GM15510 (cell line): ENCODE data around the gene SMO.

Experiments used
- POLR2A ChIP-seq: IDR thresholded peaks from 3 replicates; pipeline ENCODE4 v1.6.1; 2011; ENCODE audit warnings: borderline replicate concordance; ENCODE audit not compliant: insufficient read length; ENCODE audit errors: extremely low read depth

Gene SMO

DNA sequence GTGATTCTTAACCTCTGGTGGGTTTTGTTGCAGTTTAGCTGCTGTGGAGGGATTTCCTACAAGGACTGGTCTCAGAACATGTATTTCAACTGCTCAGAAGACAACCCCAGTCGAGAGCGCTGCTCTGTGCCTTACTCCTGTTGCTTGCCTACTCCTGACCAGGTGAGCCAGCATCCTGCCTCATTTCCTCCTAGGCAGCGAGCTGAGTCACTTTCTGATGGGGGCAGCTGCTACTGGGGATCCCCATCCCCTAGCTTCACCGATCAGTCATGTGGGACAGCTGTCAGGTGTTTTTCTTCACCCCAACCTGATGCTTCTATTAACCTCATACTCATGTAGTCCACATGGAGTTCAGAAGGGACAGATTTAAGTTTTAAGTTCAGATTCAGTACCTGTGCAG is 21.7 kb upstream of the SMO start:
- TF ChIP-seq POLR2A: no peak

DNA sequence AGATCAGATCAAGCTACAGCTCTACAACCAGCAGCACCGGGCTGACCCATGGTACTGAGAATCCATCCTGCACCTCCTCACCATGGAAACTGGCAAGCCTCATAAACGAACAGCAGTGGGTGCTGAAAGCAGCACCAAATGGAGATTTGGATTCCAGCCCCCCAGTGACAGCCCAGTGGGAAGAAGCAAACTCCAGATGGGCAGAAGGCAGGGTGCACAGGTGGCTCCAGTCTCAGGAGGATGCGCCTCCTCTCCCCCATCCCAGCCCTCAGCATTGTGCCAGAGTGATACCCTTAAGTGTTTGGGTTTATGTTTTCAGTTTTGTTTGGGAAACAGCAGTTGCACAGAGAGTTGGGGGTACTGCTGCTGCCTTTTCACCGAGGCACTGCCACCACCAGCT is 20.6 kb upstream of the SMO start:
- no peak for TF ChIP-seq POLR2A

DNA sequence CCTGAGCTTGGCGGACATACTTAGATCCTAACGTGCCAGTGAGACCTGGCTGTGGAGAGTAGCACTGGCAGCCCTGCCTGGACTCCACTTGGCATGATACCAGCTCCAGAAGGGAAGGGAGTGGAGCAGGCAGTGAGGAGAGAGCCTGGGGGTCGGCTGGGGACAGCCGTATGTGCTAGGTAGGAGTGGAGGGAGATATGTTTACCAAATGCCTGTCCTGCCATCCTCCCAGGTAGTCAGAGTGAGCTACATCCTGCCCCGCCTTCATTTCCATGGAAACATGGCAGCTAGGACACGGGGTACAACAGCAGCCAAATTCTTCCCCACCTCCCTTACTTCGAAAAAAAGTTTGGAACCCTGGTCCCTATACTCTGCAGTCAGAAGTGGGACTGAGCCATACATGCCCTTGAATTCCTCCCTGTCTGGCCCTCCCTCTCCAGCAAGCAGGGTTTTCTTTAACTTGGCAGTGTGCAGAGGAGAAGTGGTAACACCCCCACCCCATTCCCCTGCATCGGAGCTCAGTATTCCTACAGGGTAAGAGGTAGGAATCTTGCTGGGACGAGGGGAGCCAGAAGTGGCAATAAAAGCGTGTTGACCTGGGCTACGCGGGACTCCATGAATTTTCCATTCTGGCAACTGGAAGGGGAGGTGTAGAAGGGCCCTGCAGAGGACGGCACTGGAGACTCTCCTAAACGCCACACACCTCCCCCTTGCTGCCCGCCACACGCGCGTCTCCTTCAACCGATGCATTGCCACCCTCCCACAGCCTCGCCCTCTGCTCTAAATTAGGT is 20.0 kb upstream of the SMO start:
- no peak for TF ChIP-seq POLR2A

DNA sequence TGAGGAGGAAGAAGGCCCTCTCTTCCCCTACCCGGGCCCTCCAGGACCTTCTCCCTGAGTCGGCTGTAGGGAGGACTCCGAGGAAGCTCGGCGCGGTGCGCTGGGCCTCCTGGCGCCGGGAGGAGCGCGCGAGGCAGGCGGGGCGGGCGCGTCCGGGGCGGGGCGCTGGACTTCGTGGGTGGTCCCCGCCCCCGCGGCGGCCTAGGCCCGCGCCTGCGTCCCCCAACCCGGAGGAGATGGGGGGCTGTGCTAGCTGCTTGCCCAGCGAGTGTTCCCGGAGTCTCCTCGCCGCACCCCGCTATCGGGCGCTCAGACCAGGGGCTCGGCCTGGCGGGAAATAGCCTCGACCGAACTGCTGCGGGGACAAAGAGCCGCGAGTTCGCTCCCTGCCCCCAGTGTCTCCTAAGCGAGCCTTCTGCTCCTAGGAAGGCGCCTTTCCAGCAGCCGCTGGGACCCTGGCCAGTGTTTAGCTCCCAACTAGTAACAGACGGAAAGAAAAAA is 19.2 kb upstream of the SMO start:
- TF ChIP-seq POLR2A: no peak

DNA sequence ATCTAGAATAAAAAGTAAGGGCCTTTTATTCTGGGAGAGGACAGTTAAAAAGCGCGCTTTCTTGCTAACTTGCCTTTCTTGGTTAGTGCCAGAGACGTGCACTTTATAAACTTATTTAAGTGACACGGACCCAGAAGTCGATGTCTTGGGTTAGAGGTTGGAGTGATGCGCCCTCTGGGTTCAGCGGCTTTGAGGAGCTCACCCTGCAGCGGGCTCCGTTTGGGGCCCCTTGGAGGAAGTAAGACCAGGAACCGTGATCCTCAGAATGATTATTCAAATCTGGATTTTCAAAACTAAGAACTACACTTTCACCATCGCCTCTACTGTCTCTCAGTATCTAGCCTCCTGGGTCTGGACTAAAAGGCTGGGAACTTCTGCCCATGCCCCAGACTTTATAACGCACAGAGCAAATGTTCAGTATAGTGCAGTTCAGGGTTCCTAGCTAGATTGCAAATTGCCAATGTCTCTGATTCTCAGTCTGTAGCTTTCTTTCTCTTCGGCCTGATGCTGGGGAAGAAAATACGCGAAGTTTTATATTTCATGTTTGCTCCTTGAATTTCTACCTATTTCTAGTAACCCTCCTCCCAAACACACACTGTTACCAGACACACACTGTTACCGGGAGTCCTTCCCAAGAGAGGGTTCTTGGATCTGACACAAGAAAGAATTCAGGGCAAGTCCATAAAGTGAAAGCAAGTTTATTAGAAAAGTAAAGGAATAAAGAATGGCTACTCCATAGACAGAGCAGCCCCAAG is 18.6 kb upstream of the SMO start:
- no peak for TF ChIP-seq POLR2A

DNA sequence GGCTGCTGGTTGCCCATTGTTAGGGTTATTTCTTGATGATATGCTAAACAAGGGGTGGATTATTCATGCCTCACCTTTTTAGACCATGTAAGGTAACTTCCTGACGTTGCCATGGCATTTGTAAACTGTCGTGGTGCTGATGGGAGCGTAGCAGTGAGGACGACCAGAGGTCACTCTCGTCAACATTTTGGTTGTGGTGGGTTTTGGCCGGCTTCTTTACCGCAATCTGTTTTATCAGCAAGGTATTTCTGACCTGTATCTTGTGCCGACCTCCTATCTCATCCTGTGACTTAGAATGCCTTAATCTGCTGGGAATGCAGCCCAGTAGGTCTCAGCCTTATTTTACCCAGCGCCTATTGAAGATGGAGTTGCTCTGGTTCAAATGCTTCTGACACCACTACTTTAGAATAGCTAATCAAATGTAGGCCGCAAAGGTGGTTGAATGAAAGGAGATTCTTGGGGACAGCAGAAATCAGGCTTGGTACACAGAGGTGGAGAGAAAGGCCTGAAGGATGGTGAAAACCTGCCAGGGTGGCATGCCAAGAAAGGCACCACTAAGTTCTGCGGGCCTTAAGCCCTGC is 17.9 kb upstream of the SMO start:
- no peak for TF ChIP-seq POLR2A

DNA sequence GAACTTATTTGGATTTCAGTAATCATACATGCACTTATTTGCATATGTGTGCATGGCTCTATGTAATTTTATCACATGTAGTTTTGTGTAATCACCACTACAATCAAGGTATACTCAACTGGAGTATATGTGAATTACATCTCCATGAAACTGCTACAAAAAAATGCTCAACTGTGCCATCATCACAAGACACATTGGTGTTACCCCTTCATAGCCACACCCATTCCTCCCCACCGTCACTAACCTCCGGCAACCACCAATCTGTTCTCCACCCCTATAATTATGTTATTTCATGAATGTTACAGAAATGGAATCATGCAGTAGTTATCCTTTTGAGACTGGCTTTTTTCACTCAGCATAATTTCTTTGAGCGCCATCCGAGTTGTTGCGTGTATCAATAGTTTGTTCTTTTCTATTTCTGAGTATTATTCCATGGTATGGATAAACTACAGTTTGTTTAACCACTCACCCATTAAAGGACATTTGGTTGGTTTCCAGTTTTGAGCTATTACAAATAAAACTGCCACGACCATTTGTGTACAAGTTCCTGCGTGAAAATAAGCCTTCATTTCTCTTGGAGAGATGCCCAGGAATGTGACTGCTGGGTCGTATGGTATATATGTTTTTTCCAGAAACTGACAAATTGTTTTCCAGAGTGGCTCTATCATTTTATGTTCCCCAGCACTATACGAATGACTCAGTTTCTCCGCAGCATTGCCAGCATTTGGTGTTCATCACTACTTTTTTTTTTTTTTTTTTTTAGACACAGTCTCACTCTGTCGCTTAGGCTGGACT is 11.3 kb upstream of the SMO start:
- no peak for TF ChIP-seq POLR2A

DNA sequence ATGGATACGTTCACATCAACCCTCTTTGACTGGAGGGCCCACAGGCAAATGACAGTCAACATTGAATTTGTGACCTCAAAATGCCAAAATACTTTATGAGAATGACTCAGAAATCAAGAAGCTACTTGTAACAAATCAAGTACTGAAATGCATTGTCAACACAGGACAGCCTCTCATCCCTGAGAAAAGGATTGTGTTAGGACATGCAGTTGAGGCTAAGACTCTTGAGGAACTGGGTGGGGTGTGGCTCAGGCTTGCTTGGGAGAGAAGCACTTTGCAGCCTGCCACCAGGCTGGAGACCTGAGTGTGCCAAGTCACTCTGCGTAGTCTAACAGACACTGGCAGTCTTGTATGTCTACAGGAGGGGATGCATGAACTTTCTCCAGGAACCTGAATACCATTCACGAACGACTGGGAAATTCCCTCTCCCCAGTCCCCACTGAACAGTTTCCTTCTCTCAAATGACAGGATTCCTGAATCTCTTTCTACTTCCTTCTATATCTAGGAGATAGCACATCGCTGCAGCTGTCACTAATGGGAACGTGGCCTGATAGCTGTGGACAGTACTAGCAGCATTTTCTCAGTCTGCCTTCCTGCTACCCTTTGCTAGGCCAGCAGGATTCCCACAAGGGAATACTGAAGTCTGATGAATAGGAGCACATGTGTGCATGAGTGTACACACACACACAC is 3.3 kb upstream of the SMO start:
- no peak for TF ChIP-seq POLR2A

DNA sequence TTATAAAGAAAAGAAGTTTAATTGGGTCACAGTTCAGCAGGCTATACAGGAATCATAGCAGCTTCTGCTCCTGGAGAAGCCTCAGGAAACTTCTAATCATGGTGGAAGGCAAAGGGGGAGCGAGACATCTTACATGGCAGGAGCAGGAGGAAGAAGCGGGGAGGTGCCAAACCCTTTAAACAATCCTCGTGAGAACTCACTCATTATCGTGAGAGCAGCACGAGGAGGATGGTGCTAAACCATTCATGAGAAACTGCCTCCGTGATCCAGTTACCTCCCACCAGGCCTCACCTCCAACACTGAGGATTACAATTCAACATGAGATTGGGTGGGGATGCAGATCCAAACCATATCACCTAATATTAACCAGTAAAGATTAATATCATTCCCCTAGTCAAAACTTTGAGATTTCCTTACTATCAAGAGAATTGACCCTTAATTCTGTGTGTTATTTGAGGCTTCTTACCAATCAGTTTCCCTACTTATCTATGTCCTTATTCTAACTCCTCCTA is 1.6 kb upstream of the SMO start:
- TF ChIP-seq POLR2A: no peak

DNA sequence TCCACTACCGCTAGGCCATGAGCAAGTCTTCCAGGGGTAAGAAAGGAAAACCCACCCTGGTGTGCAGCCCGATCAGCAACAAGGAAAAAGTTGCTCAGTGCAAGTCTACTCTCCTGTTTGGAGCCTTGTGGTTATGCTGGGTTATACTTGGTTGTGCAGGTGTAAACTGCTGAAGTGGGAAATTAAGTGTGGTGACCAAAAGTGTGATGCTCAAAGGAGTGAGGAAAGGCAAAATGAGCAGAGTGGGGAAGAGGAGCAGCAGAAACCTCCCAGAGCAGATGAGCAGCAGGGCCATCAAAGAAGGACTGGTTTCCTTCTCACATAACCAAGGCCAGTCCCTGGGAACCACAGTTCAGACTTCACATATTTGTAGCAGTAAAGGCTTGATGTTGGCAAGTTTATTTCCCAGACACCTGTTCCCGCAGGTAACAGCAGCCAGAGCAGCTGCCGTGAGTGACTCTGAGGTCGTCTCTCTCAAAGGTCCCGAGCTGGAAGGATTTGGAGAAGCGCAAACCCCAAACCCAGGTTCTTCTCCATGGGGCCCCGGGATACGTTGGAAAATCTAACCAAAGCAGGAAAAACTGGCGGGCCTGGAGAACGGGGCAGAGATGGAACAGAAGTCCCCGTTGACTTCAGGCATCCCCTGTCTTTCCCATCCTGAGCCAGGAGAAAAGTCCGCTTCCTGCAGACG is 607 bp upstream of the SMO start:
- no peak for TF ChIP-seq POLR2A

DNA sequence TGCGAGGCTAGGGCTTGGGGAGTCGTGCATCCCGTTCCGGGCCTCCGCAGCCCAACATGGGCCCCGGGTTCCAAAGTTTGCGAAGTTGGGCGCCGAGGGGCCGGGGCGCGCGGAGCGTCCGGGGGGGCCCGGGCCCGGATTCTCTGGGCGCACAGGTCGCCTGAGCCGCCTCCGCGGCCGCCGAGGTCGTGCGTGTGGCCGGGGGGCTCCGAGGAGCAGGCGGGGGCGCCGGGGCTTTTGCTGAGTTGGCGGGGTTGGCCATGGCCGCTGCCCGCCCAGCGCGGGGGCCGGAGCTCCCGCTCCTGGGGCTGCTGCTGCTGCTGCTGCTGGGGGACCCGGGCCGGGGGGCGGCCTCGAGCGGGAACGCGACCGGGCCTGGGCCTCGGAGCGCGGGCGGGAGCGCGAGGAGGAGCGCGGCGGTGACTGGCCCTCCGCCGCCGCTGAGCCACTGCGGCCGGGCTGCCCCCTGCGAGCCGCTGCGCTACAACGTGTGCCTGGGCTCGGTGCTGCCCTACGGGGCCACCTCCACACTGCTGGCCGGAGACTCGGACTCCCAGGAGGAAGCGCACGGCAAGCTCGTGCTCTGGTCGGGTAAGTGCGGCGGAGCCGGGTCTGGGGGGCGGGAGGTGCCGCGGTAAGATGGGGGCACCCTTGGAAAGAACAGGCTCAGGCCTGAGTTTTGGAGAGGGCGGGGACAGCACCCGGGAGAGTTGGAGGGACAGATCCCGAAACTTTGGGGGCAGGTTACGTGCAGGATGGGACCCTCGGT is 643 bp downstream of the SMO start:
- no peak for TF ChIP-seq POLR2A

DNA sequence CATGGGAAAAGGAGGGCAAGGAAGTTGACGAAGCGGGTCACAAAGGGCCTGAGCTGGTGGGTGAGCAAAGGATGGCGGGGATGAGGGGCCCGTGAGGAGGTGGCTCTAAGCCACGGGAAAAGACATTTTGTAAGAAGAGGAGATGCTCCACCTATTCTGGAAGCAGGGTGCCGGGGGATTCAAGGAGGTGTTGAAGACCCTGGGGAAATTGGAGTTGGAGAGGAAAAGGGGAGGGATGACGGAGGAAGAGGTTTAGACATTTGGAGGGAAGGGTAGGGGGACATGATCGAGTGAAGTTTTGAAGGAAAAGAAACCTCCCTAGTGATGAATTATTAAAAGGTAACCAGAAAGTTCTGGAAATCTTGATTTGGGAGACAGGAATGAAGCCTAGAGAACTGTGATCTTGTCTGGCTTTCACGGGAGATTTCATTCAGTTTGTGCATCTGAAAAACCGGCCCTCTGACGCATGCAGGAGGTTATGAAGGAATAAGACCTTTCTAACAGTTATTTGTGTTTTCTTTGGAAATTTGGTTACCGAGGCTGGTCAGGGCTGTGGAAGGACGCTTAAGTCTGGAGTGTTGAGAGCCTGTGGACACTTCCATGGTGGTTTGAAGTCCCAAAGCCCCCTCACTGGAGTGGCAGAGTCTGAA is 1.4 kb downstream of the SMO start:
- no peak for TF ChIP-seq POLR2A

DNA sequence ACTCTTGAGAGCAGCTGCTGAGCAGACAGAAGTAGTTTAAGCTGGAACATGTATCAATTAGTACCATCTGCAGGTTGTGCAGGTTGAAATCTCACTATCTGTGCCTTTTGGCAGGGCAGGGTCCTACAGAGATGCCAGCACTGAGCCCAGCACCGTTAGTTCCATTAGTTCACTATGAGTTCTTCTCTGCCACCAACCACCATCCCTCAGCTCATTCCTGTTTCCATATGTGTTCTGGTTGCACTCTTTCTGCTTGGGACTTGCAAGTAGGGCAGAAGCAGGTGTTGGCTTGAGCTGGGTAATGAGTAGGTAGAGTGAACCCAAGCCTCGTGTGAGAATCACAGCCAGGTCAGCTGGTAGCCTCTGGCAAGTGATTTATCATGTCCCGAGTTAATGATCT is 2.8 kb downstream of the SMO start:
- TF ChIP-seq POLR2A: no peak

DNA sequence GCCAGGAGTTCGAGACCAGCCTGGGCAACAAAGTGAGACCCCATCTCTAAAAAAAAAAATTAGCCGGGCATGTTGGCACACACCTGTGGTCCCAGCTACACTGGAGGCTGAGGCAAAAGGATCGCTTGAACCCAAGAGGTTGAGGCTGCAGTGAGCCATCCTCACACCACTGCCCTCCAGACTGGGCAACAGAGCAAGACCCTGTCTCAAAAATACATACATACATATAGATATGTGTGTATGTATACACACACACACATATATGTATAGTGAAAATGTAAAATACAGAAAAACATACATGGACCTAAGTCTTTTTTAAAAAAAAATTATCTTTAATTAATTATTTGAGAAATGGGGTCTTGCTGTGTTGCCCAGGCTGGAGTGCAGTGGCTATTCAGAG is 5.5 kb downstream of the SMO start:
- no peak for TF ChIP-seq POLR2A
